IMR-90 (cell line): ENCODE results near the gene PPARGC1A. TPM values are rescaled to one million over a fixed set of nuclear protein-coding genes. Genes with fewer than 3 reads are reported as not detected.

Source experiments
- ATAC-seq: fragments of 200-7000 bp; cut with Tn5 transposase; 2 replicates; pipeline ENCODE4 v1.9.1; 2020; ENCODE audit warnings: low read depth, mild to moderate bottlenecking, moderate library complexity
- BruUV-seq: library from RNA; stranded (reverse); fragments of 400-500 nt; replicated peaks from 2 replicates; lab custom pipeline; 2021; lab: Mats Ljungman, UMichigan
- CTCF ChIA-PET: fragments of 300-600 bp; formaldehyde crosslinking; extraction: SDS; loops from one replicate; lab custom pipeline; 2021; ENCODE audit warnings: antibody characterized with exemption; lab: Yijun Ruan, JAX
- POLR2A ChIA-PET: fragments of 300-600 bp; sonication (Branson Sonifier 250); formaldehyde crosslinking; loops from one replicate; lab custom pipeline; 2022; ENCODE audit warnings: antibody characterized with exemption; ENCODE audit not compliant: unreplicated experiment; lab: Charles Lee
- DNase-seq: peaks from one replicate; pipeline ENCODE4 v3.0.0; 2013
- H2AFZ ChIP-seq: replicated peaks from 2 replicates; pipeline ENCODE3; 2013; ENCODE audit warnings: low read length, mild to moderate bottlenecking; ENCODE audit not compliant: poor library complexity
- H2AK5ac ChIP-seq: 2 replicates; pipeline ENCODE4 v1.6.1; 2013; ENCODE audit warnings: low read depth, low read length, inconsistent platforms
- H2AK9ac ChIP-seq: replicated peaks from 2 replicates; pipeline ENCODE3; 2013; ENCODE audit warnings: mild to moderate bottlenecking, low read depth, low read length, moderate library complexity; ENCODE audit not compliant: poor library complexity
- H2BK120ac ChIP-seq: 2 replicates; pipeline ENCODE4 v1.6.1; 2013; ENCODE audit warnings: low read depth, low read length, inconsistent platforms
- H2BK15ac ChIP-seq: 3 replicates; pipeline ENCODE4 v1.6.1; 2013; ENCODE audit warnings: low read depth, low read length, inconsistent platforms
- H2BK20ac ChIP-seq: 2 replicates; pipeline ENCODE4 v1.6.1; 2013; ENCODE audit warnings: low read depth, mild to moderate bottlenecking, inconsistent platforms, low read length, moderate library complexity
- H2BK5ac ChIP-seq: 2 replicates; pipeline ENCODE4 v1.6.1; 2013; ENCODE audit warnings: mild to moderate bottlenecking, low read depth, low read length, inconsistent platforms; ENCODE audit not compliant: poor library complexity, severe bottlenecking
- H3K14ac ChIP-seq: replicated peaks from 2 replicates; pipeline ENCODE4 v1.6.1; 2013; ENCODE audit warnings: low read depth, low read length, inconsistent platforms
- H3K18ac ChIP-seq: 2 replicates; pipeline ENCODE4 v1.6.1; 2013; ENCODE audit warnings: low read depth, low read length, control low read depth
- H3K23ac ChIP-seq: 2 replicates; pipeline ENCODE4 v1.6.1; 2013; ENCODE audit warnings: low read depth, low read length, inconsistent platforms
- H3K27ac ChIP-seq: 2 replicates; pipeline ENCODE4 v1.5.1; 2013; ENCODE audit warnings: mild to moderate bottlenecking, control low read depth, low read length; ENCODE audit not compliant: insufficient read depth
- H3K27me3 ChIP-seq: 2 replicates; pipeline ENCODE4 v1.6.1; 2013; ENCODE audit warnings: low read length; ENCODE audit not compliant: control insufficient read depth, insufficient read depth
- H3K36me3 ChIP-seq: 2 replicates; pipeline ENCODE4 v1.6.1; 2013; ENCODE audit warnings: low read length, mixed read lengths; ENCODE audit not compliant: control insufficient read depth, insufficient read depth
- H3K4ac ChIP-seq: 2 replicates; pipeline ENCODE4 v1.6.1; 2013; ENCODE audit warnings: low read depth, low read length, inconsistent platforms
- H3K4me1 ChIP-seq: 2 replicates; pipeline ENCODE4 v1.6.1; 2013; ENCODE audit warnings: low read length, mixed read lengths; ENCODE audit not compliant: control insufficient read depth, insufficient read depth
- H3K4me2 ChIP-seq: 2 replicates; pipeline ENCODE4 v1.6.1; 2013; ENCODE audit warnings: low read depth, mild to moderate bottlenecking, control low read depth, low read length, moderate library complexity
- H3K4me3 ChIP-seq: 2 replicates; pipeline ENCODE4 v1.5.1; 2013; ENCODE audit warnings: low read depth, mild to moderate bottlenecking, control low read depth, low read length, moderate library complexity; ENCODE audit not compliant: insufficient read depth
- H3K56ac ChIP-seq: 2 replicates; pipeline ENCODE4 v1.6.1; 2013; ENCODE audit warnings: low read length, inconsistent platforms; ENCODE audit not compliant: insufficient read depth; ENCODE audit errors: extremely low read depth
- H3K79me1 ChIP-seq, 2 experiments: 2 replicates each; pipeline ENCODE4 v1.6.1; 2013; ENCODE audit warnings: low read length in 2 of 2, inconsistent platforms in 1 of 2, low read depth in 1 of 2
- H3K9ac ChIP-seq: 2 replicates; pipeline ENCODE4 v1.6.1; 2013; ENCODE audit warnings: low read depth, low read length, control low read depth
- H3K9me1 ChIP-seq: 2 replicates; pipeline ENCODE4 v1.6.1; 2013; ENCODE audit warnings: low read length, inconsistent platforms; ENCODE audit not compliant: insufficient read depth
- H3K9me3 ChIP-seq: 2 replicates; pipeline ENCODE4 v1.6.1; 2013; ENCODE audit warnings: low read length; ENCODE audit not compliant: control insufficient read depth, insufficient read depth
- H4K20me1 ChIP-seq: 2 replicates; pipeline ENCODE4 v1.6.1; 2013; ENCODE audit warnings: low read length, inconsistent platforms; ENCODE audit not compliant: insufficient read depth
- H4K5ac ChIP-seq: 2 replicates; pipeline ENCODE4 v1.6.1; 2013; ENCODE audit warnings: mild to moderate bottlenecking, low read depth, low read length, control low read depth
- H4K8ac ChIP-seq, 2 experiments: 2 replicates each; pipeline ENCODE4 v1.6.1; 2013; ENCODE audit warnings: low read depth in 2 of 2, low read length in 2 of 2, control low read depth in 1 of 2, inconsistent platforms in 1 of 2
- H4K91ac ChIP-seq: 2 replicates; pipeline ENCODE4 v1.6.1; 2013; ENCODE audit warnings: low read depth, low read length, inconsistent platforms; ENCODE audit not compliant: insufficient read depth
- BHLHE40 ChIP-seq: fragments of 150-350 bp; IDR thresholded peaks from 2 replicates; pipeline ENCODE4 v1.6.1; 2016; ENCODE audit warnings: mild to moderate bottlenecking, low read depth, low read length
- CHD1 ChIP-seq: IDR thresholded peaks from 2 replicates; pipeline ENCODE4 v1.6.1; 2012; ENCODE audit warnings: low read depth, low read length, improper control_type of control experiment
- FOS ChIP-seq: fragments of 150-350 bp; IDR thresholded peaks from 2 replicates; pipeline ENCODE4 v1.6.1; 2016; ENCODE audit warnings: low read depth, low read length
- WGBS, 2 experiments: methylation state at CpG; one replicate each; pipeline versions ENCODE4 v1.1.5 to v1.1.7; 2013; ENCODE audit warnings: missing lambda C conversion rate in 2 of 2; ENCODE audit not compliant: insufficient read length in 1 of 2; ENCODE audit errors: extremely low coverage in 2 of 2; 5-methylcytosine and 5-hydroxymethylcytosine counted together
- dilution Hi-C: fragments of 300-500 bp; cut with HindIII; formaldehyde crosslinking; loops from one replicate; pipeline ENCODE4 v1.14.3; 2018; ENCODE audit warnings: low sequenced_read_pairs; ENCODE audit not compliant: unreplicated experiment
- in situ Hi-C: fragments of 300-500 bp; cut with MboI; formaldehyde crosslinking; loops from 3 replicates; pipeline ENCODE4 v1.14.3; 2019; ENCODE audit warnings: low sequenced_read_pairs, inconsistent platforms, mixed read lengths
- intact Hi-C: fragments of 100-400 bp; cut with micrococcal nuclease; formaldehyde crosslinking; loops from 2 replicates; pipeline ENCODE4 v1.10.0; 2022
- polyA plus RNA-seq, 3 experiments: library from polyadenylated mRNA; depleted of rRNA; stranded (reverse); fragments of >200 nt; gene quantifications; 2 replicates each; pipeline ENCODE4 v1.2.3, GENCODE V29; 2012; ENCODE audit warnings: low replicate concordance in 1 of 3
- total RNA-seq: library from RNA; depleted of rRNA; stranded (reverse); fragments of >200 nt; gene quantifications from 2 replicates; pipeline ENCODE4 v1.2.3, GENCODE V29; 2012

Gene PPARGC1A
- total and polyA plus RNA-seq, 2 of the 4 experiments (the other 2 are of a cell fraction): under 0.01 to 0.03 TPM

DNA sequence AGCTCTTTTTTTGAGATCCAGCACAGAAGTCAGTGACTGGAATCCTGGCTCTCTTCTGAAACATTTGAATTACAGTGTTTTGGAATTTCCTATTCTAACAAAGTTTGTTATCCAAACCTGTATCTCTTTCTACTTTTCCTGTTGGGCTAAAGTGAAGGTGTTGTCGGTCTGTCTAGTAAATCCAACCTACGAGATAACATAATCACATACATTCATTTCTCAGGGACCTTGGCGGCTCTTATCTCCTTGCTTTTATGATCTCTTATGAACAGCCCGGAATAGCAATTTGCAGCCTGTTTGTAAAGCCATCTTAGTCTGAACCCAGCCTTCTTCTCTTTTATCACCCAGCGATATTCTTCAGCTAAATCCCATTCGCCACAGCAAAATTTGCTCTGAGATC lies 14.5 kb downstream of the PPARGC1A start:
- ATAC-seq (no peak), DNase-seq (peak; percentile 6)
- Histone ChIP-seq H2AFZ (no peak overlapping the region), H3K4ac (no peak overlapping the region), H2AK5ac (no peak overlapping the region), H2BK5ac (no peak overlapping the region), H4K5ac (no peak overlapping the region), H4K8ac (no peak overlapping the region), H3K9ac (no peak overlapping the region), H3K79me1 (no peaks in the 10 kb centered on the region), H3K56ac (no peak overlapping the region), H3K27ac (no peak overlapping the region), H3K4me1 (no peaks in the 10 kb centered on the region; the same call in 1 of the 2 replicates), H3K36me3 (no peaks in the 10 kb centered on the region), H3K4me3 (no peak overlapping the region), H3K9me3 (no peaks in the 10 kb centered on the region), H2BK20ac (no peak overlapping the region), H3K14ac (no peak overlapping the region), H3K4me2 (no peak overlapping the region), H3K18ac (no peak overlapping the region), H3K9me1 (no peaks in the 10 kb centered on the region), H2BK15ac (no peak overlapping the region), H4K20me1 (no peaks in the 10 kb centered on the region), H2AK9ac (no peak overlapping the region), H3K27me3 (peaks cover 8% of the 10 kb centered on the region; the same call in 1 of the 2 replicates), H3K23ac (no peak overlapping the region), H4K91ac (no peak overlapping the region), H2BK120ac (no peak overlapping the region)
- CTCF ChIA-PET: no interaction called here
- in situ Hi-C loops (no loop called here), intact Hi-C loops (no loop called here), dilution Hi-C loops (no loop called here)
- BruUV-seq: no TSS peak
- WGBS, 2 experiments: no CpG with 5 or more reads among the region's 6 CpGs
- TF ChIP-seq FOS: no peak
- no peak for TF ChIP-seq BHLHE40
- TF ChIP-seq CHD1: no peak
- POLR2A ChIA-PET: no interaction called here
